22Rv1 (cell line): ENCODE measurements around the gene CDK5RAP2.

Source experiments
- ZFX ChIP-seq: fragments of 450-650 bp; IDR thresholded peaks from 2 replicates; pipeline ENCODE4 v1.6.1; 2017; ENCODE audit warnings: antibody characterized with exemption, borderline replicate concordance
- TF ChIP-seq, protein P1 (sequence below): fragments of 450-650 bp; IDR thresholded peaks from 2 replicates; pipeline ENCODE4 v1.5.1; 2017; ENCODE audit warnings: mild to moderate bottlenecking

GRCh38 chr9:120421977-120422376, 158.0 kb downstream of the CDK5RAP2 start:
- TF ChIP-seq, protein P1, sequence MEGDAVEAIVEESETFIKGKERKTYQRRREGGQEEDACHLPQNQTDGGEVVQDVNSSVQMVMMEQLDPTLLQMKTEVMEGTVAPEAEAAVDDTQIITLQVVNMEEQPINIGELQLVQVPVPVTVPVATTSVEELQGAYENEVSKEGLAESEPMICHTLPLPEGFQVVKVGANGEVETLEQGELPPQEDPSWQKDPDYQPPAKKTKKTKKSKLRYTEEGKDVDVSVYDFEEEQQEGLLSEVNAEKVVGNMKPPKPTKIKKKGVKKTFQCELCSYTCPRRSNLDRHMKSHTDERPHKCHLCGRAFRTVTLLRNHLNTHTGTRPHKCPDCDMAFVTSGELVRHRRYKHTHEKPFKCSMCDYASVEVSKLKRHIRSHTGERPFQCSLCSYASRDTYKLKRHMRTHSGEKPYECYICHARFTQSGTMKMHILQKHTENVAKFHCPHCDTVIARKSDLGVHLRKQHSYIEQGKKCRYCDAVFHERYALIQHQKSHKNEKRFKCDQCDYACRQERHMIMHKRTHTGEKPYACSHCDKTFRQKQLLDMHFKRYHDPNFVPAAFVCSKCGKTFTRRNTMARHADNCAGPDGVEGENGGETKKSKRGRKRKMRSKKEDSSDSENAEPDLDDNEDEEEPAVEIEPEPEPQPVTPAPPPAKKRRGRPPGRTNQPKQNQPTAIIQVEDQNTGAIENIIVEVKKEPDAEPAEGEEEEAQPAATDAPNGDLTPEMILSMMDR: no peak
- TF ChIP-seq ZFX: no peak
